Measurements from ENCODE around the gene OARD1.

OARD1 gene

DNA sequence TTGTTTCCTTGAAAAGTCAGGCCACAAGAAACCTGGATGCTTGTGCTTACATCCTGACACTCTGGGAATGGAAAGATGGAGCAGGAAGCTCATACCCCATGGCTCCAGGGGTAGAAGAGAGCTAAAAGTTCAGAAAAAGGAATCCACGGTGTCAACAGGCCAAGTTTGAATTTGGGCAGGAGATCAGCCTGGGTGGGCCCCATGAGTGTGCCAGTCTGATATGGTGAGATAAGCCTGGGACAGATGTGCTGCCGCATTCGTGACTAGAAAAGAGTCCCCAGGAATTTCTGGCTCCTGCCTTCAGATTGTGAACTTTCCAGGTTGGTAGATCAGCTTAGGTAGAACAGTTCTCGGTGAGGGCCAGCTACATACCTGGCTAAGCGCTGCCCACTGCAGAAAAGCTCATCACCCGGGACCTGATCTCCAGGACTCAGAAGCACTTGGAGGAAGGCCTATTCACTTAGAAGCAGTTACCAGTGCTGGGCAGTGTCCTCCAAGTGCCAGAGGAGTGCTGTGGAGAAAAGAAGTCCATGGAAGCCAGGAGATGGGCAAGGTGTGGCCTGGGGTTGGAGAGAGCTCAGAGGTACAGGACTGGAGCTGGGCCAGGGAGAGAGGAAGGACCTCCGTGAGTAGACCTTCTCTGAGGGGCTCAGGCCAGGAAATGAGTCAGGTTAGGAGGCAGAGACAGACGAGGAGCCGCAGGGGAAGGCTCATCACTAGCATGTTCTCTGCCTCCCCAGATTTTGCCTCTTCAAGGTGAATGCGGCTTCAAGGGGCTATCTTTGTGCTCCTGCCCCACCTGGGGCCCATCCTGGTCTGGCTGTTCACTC lies 29.7 kb downstream of the OARD1 start, which contains the start of gene TSPO2:
Gene TSPO2, plus strand, starts transcription at position 242 of the 830 bp plus-strand sequence. Its CDS starts 519 bp downstream, at position 761.
- TF ChIP-seq, protein P1, sequence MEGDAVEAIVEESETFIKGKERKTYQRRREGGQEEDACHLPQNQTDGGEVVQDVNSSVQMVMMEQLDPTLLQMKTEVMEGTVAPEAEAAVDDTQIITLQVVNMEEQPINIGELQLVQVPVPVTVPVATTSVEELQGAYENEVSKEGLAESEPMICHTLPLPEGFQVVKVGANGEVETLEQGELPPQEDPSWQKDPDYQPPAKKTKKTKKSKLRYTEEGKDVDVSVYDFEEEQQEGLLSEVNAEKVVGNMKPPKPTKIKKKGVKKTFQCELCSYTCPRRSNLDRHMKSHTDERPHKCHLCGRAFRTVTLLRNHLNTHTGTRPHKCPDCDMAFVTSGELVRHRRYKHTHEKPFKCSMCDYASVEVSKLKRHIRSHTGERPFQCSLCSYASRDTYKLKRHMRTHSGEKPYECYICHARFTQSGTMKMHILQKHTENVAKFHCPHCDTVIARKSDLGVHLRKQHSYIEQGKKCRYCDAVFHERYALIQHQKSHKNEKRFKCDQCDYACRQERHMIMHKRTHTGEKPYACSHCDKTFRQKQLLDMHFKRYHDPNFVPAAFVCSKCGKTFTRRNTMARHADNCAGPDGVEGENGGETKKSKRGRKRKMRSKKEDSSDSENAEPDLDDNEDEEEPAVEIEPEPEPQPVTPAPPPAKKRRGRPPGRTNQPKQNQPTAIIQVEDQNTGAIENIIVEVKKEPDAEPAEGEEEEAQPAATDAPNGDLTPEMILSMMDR (IDR thresholded peaks at IDR 0.05; ENCODE audit: borderline replicate concordance, insufficient read depth, low read depth, low read length), result no peak
- H3K4me3 ChIP-seq (ENCODE audit: low read depth, low read length), result no peak within 1 kb of the TSS

DNA sequence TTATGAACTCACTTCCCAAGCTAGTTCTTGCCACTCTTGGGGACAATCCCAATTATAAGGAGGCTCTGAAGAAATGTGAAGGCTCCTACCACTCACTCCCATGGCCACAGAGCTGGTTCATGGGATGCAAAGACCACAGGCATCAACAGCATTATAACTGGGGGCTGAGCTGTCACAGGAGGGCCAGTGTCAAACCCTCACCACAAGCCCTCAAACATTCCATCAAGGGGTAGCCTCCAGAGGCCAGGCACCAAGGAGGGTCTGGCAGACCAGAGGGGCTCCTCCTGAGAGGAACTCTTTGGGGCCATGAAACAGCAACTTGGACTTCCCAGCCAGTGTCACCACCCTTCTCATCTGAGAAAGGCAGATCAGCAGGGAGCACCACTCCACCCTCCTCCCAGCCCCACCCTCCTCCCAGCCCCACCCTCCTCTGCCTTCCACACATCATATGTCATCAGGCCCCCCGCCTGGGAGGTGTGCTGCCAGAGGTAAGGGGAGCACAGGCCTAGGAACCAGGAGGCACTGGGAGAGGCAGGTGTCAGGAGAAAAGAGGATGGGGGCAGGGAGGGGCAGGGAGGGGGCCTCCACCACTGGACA lies 31.1 kb downstream of the OARD1 start:
- H3K4me3 ChIP-seq (ENCODE audit: low read depth, low read length), result no peak overlapping the region
- TF ChIP-seq, protein P1 (IDR thresholded peaks at IDR 0.05; ENCODE audit: borderline replicate concordance, insufficient read depth, low read depth, low read length), result no peak

DNA sequence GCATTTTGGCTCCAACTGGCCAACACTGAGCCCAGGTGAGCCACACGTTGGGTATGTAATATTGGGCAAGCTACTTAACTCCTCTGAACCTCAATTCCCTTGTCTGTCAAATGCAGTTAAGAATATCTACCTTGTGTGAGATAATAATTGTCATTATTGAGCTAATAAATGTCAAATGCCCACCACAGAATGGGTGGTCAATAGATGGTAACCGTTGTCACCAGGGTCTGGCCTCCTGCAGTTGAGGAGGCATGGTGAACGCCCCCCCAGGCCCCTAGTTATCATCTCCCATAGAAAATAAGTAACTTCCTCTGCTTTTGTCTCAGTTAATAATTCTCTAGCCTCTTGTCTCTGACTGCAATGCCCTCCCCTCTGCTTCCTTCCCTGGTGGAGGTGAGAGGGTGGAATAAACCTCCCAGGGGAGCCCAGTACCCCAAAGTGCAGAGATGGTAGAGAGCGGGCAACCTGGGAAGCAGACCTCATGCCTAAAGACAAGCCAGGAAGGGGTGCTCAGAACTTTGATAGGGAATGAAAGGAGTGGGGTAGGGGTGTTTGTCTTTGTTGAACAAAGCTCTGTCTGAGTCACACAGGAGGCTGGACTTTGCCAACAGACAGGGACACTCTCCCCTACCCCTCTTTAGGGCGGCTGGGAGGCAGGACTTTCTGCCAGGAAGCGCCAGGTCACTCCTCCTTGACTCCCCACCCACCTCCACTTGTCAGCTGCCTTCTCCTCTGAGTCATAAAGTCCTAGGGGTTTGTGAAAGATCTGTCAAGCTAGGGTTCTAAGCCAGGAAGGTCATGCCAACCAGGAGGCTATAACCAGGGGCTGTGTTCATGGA lies 31.8 kb downstream of the OARD1 start:
- TF ChIP-seq, protein P1 (IDR thresholded peaks at IDR 0.05; ENCODE audit: borderline replicate concordance, insufficient read depth, low read depth, low read length), result no peak
- H3K4me3 ChIP-seq (ENCODE audit: low read depth, low read length), result no peak overlapping the region

DNA sequence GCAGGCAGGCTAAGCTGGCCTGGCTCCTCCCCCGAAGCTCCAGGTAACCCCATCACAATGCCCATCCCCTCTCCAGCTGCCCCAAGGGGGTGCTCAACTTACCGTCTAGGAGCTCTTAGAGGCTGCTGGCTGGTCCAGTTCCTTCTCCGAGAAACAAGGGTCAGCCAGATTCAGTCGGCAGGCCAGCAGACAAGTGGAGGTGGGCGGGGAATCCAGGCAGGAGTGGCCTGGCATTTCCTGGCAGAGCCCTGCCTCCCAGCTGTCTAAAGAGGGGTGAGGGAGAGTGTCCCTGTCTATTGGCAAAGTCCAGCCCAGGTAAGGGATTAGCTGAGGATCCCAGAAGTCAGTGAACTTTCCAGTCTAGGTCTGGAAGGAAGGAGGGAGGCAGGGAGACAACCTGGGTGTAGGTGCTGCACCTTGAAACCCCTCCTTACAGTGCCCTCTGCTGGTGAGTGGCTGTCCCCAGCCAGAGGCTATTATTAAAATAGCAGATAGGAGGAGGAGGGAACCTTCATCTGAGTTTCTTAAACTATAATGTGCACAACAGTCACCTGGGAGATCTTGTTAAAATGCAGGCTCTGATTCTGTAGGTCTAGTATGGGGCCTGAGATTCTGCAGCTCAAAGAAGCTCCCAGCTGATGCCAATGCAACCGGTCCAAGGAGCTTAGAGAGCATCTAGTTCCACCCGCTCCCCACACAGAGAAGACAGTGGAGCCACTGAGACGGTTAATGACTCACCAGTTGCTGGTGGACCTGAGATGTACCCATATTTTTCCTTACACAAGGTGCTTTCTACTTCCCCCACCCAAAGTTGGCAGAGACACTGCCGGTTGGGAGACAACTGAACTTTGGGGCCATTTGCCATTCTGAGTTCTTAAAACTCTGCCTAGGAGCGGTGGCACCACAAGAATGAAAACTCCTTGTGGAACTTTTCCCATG lies 32.8 kb downstream of the OARD1 start, which contains the start of gene UNC5CL:
Gene UNC5CL, minus strand, starts transcription at position 162 of the 939 bp plus-strand sequence. CDS start 4,147 bp downstream, outside the sequence.
- H3K4me3 ChIP-seq (ENCODE audit: low read depth, low read length), result no peak within 1 kb of the TSS
- TF ChIP-seq, protein P1 (IDR thresholded peaks at IDR 0.05; ENCODE audit: borderline replicate concordance, insufficient read depth, low read depth, low read length), result peak; percentile 75; the same call in 1 of the 2 replicates

DNA sequence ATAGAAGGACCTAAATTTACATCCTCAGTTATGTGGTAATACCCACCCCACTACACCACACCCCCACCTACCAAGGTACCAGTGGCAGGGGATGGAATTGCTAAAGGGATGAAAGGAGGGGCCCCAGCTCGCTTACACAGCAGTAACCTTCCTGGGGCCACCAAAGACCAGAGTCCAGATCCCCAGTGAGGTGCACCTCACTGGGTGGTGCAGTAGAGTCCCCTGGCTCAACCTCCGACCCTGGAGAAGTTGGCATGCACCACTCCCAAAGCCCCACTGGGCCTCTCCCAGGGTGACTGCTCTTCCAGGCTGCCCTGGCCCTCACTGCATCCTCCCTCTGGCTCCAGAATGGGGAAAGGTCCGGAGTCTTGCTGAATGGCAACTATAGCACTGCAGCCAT lies 34.0 kb downstream of the OARD1 start:
- H3K4me3 ChIP-seq (ENCODE audit: low read depth, low read length), result no peak overlapping the region
- TF ChIP-seq, protein P1 (IDR thresholded peaks at IDR 0.05; ENCODE audit: borderline replicate concordance, insufficient read depth, low read depth, low read length), result no peak
